ENCODE measurements around the gene RDX.

The RDX gene

GRCh38 chr11:110279881-110280280 is 16.5 kb downstream of the RDX start:
- peaks cover 0 to 4% of the 10 kb centered on the region in 2 donors for H3K4me1 Mint-ChIP-seq
- no peak overlapping the region for H3K27ac Mint-ChIP-seq
- H3K9me3 Mint-ChIP-seq = no peaks in the 10 kb centered on the region
- no peak for ATAC-seq (replicated peaks)
- H3K27me3 Mint-ChIP-seq = no peaks in the 10 kb centered on the region
- H3K4me3 Mint-ChIP-seq = no peak overlapping the region
- H3K36me3 Mint-ChIP-seq = peaks cover 9 to 16% of the 10 kb centered on the region in 2 donors
- DNase-seq = no peak

- ATAC-seq (replicated peaks) (no peak), DNase-seq (no peak)
- H3K27me3 Mint-ChIP-seq = no peaks in the 10 kb centered on the region
- H3K4me3 Mint-ChIP-seq = no peak overlapping the region
- peaks cover 20 to 39% of the 10 kb centered on the region in 2 donors for H3K36me3 Mint-ChIP-seq
- no peaks in the 10 kb centered on the region for H3K9me3 Mint-ChIP-seq
- no peak overlapping the region for H3K27ac Mint-ChIP-seq
- H3K4me1 Mint-ChIP-seq = no peaks in the 10 kb centered on the region
Measured at GRCh38 chr11:110272919-110273318, 23.5 kb downstream of the RDX start.

GRCh38 chr11:110269996-110270395 is 26.4 kb downstream of the RDX start:
- DNase-seq (no peak), ATAC-seq (replicated peaks) (no peak)
- H3K36me3 Mint-ChIP-seq = peaks cover 26 to 45% of the 10 kb centered on the region in 2 donors
- no peaks in the 10 kb centered on the region for H3K4me1 Mint-ChIP-seq
- no peak overlapping the region for H3K27ac Mint-ChIP-seq
- no peaks in the 10 kb centered on the region for H3K9me3 Mint-ChIP-seq
- no peak overlapping the region for H3K4me3 Mint-ChIP-seq
- H3K27me3 Mint-ChIP-seq = no peaks in the 10 kb centered on the region

GRCh38 chr11:110268441-110268840 is 28.0 kb downstream of the RDX start:
- no peak for DNase-seq
- H3K27me3 Mint-ChIP-seq = no peaks in the 10 kb centered on the region
- no peaks in the 10 kb centered on the region for H3K9me3 Mint-ChIP-seq
- no peaks in the 10 kb centered on the region for H3K4me1 Mint-ChIP-seq
- H3K36me3 Mint-ChIP-seq = peaks cover 26 to 41% of the 10 kb centered on the region in 2 donors
- no peak overlapping the region for H3K4me3 Mint-ChIP-seq
- no peak overlapping the region for H3K27ac Mint-ChIP-seq
- ATAC-seq (replicated peaks) = no peak

- no peaks in the 10 kb centered on the region for H3K9me3 Mint-ChIP-seq
- no peaks in the 10 kb centered on the region for H3K4me1 Mint-ChIP-seq
- H3K36me3 Mint-ChIP-seq = peaks cover 33 to 50% of the 10 kb centered on the region in 2 donors
- H3K27me3 Mint-ChIP-seq = no peaks in the 10 kb centered on the region
- H3K4me3 Mint-ChIP-seq = no peak overlapping the region
- no peak overlapping the region for H3K27ac Mint-ChIP-seq
- no peak for ATAC-seq (replicated peaks)
- no peak for DNase-seq
Measured at GRCh38 chr11:110262072-110262403, 34.4 kb downstream of the RDX start.

GRCh38 chr11:110261195-110262071 is 35.0 kb downstream of the RDX start:
- ATAC-seq (replicated peaks) (no peak), DNase-seq (no peak)
- no peaks in the 10 kb centered on the region for H3K27me3 Mint-ChIP-seq
- H3K4me3 Mint-ChIP-seq = no peak overlapping the region
- no peaks in the 10 kb centered on the region for H3K4me1 Mint-ChIP-seq
- H3K36me3 Mint-ChIP-seq = peaks cover 33 to 50% of the 10 kb centered on the region in 2 donors
- H3K9me3 Mint-ChIP-seq = no peaks in the 10 kb centered on the region
- H3K27ac Mint-ChIP-seq = no peak overlapping the region

- H3K9me3 Mint-ChIP-seq = no peaks in the 10 kb centered on the region
- no peaks in the 10 kb centered on the region for H3K4me1 Mint-ChIP-seq
- DNase-seq (no peak), ATAC-seq (replicated peaks) (no peak)
- no peak overlapping the region for H3K4me3 Mint-ChIP-seq
- H3K36me3 Mint-ChIP-seq = peaks cover 14 to 25% of the 10 kb centered on the region in 2 donors
- H3K27ac Mint-ChIP-seq = no peak overlapping the region
- H3K27me3 Mint-ChIP-seq = no peaks in the 10 kb centered on the region
Measured at GRCh38 chr11:110253525-110253924, 42.9 kb downstream of the RDX start.

- ATAC-seq (replicated peaks) (no peak), DNase-seq (no peak)
- Mint-ChIP-seq H3K9me3 (no peaks in the 10 kb centered on the region), H3K27ac (no peak overlapping the region), H3K4me3 (no peak overlapping the region), H3K36me3 (peaks cover 14 to 26% of the 10 kb centered on the region in 2 donors), H3K4me1 (no peaks in the 10 kb centered on the region), H3K27me3 (no peaks in the 10 kb centered on the region)
Measured at GRCh38 chr11:110251836-110252235, 44.6 kb downstream of the RDX start.

- Mint-ChIP-seq H3K4me1 (no peaks in the 10 kb centered on the region), H3K27ac (no peak overlapping the region), H3K4me3 (no peak overlapping the region), H3K9me3 (no peaks in the 10 kb centered on the region), H3K36me3 (peaks cover 14 to 31% of the 10 kb centered on the region in 2 donors), H3K27me3 (no peaks in the 10 kb centered on the region)
- no peak for ATAC-seq (replicated peaks)
- DNase-seq = no peak
Measured at GRCh38 chr11:110250168-110250567, 46.2 kb downstream of the RDX start.

GRCh38 chr11:110249766-110250165 is 46.6 kb downstream of the RDX start:
- no peaks in the 10 kb centered on the region for H3K27me3 Mint-ChIP-seq
- H3K27ac Mint-ChIP-seq = no peak overlapping the region
- no peak for ATAC-seq (replicated peaks)
- no peaks in the 10 kb centered on the region for H3K4me1 Mint-ChIP-seq
- H3K4me3 Mint-ChIP-seq = no peak overlapping the region
- H3K36me3 Mint-ChIP-seq = peaks cover 16 to 31% of the 10 kb centered on the region in 2 donors
- DNase-seq = no peak
- no peaks in the 10 kb centered on the region for H3K9me3 Mint-ChIP-seq

- Mint-ChIP-seq H3K27me3 (no peaks in the 10 kb centered on the region), H3K4me3 (no peak overlapping the region), H3K27ac (no peak overlapping the region), H3K4me1 (no peaks in the 10 kb centered on the region), H3K36me3 (peaks cover 11 to 32% of the 10 kb centered on the region in 2 donors), H3K9me3 (no peaks in the 10 kb centered on the region)
- ATAC-seq (replicated peaks) (no peak), DNase-seq (no peak)
Measured at GRCh38 chr11:110249066-110249465, 47.3 kb downstream of the RDX start.

GRCh38 chr11:110243791-110244190 is 52.6 kb downstream of the RDX start:
- DNase-seq = no peak
- Mint-ChIP-seq H3K4me3 (no peak overlapping the region), H3K9me3 (no peaks in the 10 kb centered on the region), H3K27me3 (no peaks in the 10 kb centered on the region), H3K36me3 (peaks cover 16 to 47% of the 10 kb centered on the region in 2 donors), H3K4me1 (no peaks in the 10 kb centered on the region), H3K27ac (no peak overlapping the region)
- ATAC-seq (replicated peaks) = no peak

- H3K4me3 Mint-ChIP-seq = no peak overlapping the region
- peaks cover 14 to 45% of the 10 kb centered on the region in 2 donors for H3K36me3 Mint-ChIP-seq
- H3K9me3 Mint-ChIP-seq = no peaks in the 10 kb centered on the region
- no peaks in the 10 kb centered on the region for H3K4me1 Mint-ChIP-seq
- no peak for ATAC-seq (replicated peaks)
- H3K27me3 Mint-ChIP-seq = no peaks in the 10 kb centered on the region
- no peak overlapping the region for H3K27ac Mint-ChIP-seq
- no peak for DNase-seq
Measured at GRCh38 chr11:110242746-110243145, 53.7 kb downstream of the RDX start.

- H3K4me1 Mint-ChIP-seq = no peaks in the 10 kb centered on the region
Measured at GRCh38 chr11:110242188-110242587, 54.2 kb downstream of the RDX start.

GRCh38 chr11:110235966-110236365 is 60.4 kb downstream of the RDX start:
- Mint-ChIP-seq H3K27ac (no peak overlapping the region), H3K27me3 (no peaks in the 10 kb centered on the region), H3K4me1 (no peaks in the 10 kb centered on the region), H3K4me3 (no peak overlapping the region), H3K9me3 (no peaks in the 10 kb centered on the region), H3K36me3 (peaks cover 27 to 52% of the 10 kb centered on the region in 2 donors)
- ATAC-seq (replicated peaks) (no peak), DNase-seq (no peak)

More at GRCh38 chr11:110242188-110242587, 54.2 kb downstream of the RDX start:
- H3K4me3 Mint-ChIP-seq = no peak overlapping the region
- peaks cover 16 to 47% of the 10 kb centered on the region in 2 donors for H3K36me3 Mint-ChIP-seq
- no peak overlapping the region for H3K27ac Mint-ChIP-seq
- H3K9me3 Mint-ChIP-seq = no peaks in the 10 kb centered on the region
- no peaks in the 10 kb centered on the region for H3K27me3 Mint-ChIP-seq
- no peak for ATAC-seq (replicated peaks)
- DNase-seq = no peak
